Colon (tissue), 2 donors: ENCODE data around the gene FGD5.

Experiments
- FAIRE-seq: peaks from 2 replicates; lab custom pipeline; 2012; peaks lifted over from hg19 to GRCh38; lab: Jason Lieb, UNC
- donor health status: control.
- donor health status: control.

The FGD5 gene

GRCh38 chr3:14827776-14828175, 9.0 kb downstream of the FGD5 start:
- no peak for FAIRE-seq

DNA sequence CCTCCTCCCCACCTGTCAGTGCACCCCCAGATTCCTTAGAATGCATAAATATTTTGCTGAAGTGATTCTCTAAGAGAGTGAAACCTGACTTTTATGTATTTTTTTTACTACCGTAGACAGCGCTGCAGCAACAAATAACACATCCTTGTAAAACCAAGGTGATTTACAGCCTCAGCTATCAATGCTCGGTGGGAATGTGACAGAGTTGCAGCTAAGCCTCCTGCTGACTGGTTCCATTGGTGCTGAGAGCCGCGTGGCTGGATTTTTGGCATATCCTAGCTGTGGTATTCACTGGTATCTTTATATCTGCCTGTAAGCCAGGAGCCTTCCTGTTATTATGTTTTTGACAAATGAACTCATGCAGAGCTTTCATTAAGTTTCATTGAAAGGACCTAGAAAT, 11.0 kb downstream of the FGD5 start:
- FAIRE-seq: no peak

- FAIRE-seq: no peak
Observed at GRCh38 chr3:14831916-14832450, 13.2 kb downstream of the FGD5 start.

DNA sequence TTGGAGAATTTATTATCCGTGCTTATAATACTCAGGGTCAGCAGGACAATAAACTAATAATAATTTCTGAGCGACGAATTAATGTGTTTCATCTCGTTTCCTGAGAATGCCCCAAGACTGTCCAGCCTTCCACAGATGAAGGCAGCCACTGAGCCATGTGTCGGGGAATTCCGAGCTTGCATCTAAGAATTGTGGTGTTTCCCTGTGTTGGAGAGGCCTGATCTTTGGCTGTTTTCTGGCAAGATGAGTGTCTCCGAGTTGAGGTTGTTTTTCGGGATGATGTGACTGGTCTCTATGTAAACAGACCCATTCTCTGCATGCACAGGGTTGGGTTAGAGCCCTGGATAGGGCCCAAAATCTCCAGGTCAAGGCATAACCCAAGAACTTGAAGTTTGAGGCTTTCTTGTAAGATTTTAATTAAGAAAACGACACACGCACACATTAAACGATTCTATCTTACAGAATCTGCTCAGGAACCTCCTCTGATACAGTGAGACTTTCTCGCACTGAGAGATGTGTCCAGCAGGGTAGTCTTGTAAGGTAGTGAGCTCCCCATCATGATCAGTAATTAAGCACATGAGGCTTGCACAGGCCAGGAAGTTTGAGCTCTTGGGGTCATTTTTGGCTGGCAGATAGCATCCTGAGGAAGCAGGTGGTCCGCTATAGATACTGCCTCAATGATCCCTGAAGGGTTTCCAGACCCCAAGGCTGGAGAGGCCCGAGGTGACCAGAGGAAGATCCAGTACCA, 14.4 kb downstream of the FGD5 start:
- FAIRE-seq: no peak

GRCh38 chr3:14834121-14834520, 15.4 kb downstream of the FGD5 start:
- FAIRE-seq: no peak

DNA sequence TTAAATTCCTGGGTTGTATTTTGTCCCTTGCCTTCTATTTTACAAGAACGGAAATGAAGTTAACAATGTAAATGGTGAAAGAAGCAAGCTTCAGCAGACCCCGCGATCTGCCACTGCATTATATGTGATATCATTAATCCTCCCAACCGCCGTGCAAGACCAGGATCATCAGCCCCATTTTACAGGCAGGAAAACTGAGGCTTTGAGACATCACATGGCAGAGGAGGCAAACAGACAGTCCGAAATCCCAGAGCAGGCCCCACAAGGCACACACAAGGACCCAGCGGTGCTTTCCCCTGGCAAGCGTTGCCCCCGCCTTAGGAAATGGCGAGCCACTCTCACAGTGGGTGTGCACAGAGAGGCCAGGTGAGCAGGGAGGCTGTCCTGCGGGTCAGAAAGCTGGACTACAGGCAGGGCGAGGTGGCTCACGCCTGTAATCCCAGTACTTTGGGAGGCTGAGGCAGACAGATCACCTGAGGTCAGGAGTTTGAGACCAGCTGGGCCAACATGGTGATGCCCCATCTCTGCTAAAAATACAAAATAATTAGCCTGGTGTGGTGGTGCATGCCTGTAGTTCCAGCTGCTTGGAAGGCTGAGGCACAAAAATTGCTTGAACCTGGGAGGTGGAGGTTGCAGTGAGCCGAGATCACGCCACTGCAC, 16.2 kb downstream of the FGD5 start:
- FAIRE-seq: no peak

DNA sequence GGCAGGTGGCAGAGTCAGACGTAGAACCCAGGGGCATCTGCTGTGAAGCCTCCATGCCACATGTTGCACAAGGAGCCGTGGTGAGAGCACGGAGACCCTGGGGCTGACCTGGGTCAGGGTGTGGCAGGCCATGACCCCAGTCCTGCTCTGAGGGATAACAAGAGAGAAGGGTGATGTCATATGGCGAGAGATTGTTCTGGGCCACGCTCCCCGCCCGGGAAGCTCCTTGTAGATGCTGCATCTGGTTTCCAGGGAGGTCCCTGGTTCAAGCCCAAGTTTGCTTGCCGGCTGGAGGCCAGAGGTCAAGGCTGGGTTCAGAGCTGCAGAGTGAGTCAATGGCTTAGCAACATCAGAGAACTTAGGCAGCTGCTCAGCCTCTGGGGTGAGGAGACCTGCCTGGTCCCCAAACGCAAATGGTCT, 17.3 kb downstream of the FGD5 start:
- no peak for FAIRE-seq

DNA sequence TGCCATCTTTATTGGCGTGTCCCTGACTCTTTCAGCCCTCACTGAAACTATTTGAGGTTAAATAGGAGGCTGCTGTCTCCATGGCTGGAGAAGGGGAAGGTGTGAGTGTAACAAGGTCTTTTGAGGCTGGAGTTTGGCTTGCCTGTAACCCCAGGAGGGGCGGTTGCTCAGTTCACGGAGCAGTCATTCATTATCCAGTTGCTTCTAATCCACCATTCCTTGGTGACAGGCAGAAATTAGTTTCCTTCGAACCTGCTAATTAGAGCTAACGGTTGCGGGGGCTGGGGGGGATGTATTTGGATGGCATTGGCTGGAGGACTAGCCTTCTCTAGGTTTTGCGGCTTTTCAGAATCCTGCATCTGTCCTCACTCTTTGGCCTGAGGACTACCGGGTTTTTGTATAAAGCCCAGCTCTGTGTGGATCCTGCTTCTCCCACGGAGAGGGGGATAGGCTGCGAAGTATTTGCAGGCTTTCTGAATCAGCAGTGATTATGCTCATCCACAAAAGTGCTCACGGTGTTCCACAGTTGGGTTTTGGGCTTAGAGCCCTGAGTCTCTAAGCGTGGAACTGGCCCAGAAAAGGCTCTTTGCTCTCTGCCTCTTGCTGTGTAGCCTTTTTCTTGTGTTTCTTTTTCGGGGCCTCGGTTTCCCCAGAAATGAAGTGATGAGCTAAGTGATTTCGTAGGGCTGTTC, 18.6 kb downstream of the FGD5 start:
- FAIRE-seq: no peak

DNA sequence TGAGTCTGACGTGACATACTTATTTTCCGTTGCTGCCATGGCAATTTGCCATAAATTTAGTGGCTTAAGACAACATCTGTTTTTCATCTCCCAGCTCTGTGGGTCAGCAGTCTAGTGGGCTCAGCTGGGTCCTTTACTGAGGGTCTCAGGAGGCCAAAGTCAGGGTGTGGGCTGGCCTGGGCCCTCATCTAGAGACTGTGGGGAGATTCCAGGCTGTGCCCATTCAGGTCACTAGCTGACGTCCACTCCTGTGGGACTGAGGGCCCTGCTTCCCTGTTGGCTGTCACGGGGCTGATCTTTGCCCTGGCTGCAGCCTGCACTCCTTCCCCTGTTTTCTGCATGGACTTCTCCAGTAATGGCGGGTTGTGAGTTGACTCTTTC, 19.1 kb downstream of the FGD5 start:
- no peak for FAIRE-seq

GRCh38 chr3:14839236-14839635, 20.5 kb downstream of the FGD5 start:
- FAIRE-seq: no peak

DNA sequence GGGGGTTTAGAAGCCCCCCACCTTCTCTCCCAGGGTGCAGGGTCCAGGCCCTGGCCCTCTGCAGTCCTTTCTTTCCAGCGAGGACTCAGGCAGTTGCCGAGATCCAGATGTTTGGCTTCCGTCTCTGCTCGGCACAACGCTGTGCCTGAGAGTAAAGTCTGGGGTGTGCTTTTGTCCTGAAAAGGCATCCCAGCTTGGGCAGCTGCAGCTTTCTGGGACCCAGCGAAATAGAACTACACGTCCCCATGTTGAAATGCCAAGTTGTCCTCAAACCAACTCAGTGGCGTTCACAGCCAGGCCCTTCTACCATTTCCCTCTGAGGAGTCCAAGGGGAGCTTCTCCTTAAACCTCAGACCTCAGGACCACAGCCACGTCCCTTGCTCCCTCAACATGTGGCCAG, 23.1 kb downstream of the FGD5 start:
- no peak for FAIRE-seq

DNA sequence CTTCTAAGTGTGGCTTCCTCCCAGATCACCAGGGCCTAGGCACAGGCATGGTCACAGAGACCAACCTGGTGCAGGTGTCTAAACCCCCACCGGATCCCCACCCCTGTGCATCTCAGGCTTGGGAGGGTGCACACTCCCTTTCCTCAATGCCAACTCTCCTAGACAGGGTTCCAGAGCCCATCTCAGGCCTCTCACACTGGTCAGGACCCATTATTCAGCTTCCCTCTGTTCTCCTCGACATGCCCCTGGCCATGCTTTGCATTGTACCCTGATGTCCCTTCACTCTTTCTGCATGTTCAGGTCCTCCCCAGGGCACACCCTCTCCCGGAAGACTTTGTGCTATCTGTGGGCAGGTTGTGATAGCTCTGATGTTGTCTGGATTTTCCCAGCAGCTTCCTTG, 23.5 kb downstream of the FGD5 start:
- no peak for FAIRE-seq

GRCh38 chr3:14843321-14843720, 24.6 kb downstream of the FGD5 start:
- no peak for FAIRE-seq

DNA sequence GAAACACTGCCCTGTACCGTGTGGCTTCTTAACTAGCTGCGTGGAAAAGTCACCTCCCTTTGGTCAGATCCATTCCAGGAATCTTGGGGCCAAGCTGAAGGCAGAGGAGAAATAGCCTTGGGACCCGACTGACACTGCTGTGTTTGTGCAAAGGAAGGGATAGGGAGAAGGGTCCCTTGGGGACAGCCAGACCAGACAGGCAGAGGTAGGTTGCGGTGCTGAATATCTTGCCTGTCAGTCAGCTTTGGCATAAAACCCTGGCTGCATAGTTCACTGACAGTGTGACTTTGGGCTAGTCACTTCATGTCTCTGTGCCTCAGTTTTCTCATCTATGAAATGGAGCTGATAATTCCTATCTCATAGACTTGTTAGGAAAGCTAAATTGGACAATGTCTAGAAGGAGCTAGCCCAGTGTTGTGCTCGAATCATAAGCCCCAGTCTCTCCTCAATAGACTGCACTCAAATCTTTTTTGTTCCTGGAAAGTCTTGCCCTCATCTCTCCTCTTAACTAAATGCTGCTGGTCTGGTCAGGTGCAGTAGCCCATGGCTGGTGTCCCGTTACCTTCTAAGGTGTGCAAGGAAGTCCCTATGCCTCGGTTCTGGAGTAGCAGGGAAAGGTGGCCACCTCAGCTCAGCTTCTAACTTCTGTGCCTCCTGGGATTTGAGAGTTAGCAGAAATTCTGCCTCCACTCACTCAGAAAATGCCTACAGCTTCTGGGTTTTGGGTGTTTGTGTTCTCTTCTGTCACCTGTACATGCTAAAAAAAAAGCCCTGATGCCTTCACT, 25.8 kb downstream of the FGD5 start:
- FAIRE-seq: no peak

DNA sequence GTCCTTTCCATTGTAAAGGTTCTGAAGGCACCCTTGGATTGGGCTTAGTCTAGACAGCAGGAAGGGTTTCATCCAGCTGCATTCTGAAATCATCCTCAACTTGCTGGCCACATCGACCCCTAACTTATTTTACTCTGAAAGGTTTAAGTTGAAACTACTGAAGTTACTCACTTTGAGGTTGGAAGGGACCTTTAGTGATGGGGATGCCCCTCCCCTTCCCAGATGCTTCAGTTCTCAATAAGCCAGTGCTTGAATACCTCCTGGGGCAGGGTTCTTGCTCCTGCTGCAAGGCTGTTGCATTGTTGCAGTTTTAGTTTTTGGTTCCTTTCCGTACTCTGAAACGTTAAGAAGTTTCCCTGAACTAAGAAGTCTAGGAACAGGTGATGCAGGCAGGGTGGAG, 26.4 kb downstream of the FGD5 start:
- no peak for FAIRE-seq

GRCh38 chr3:14845826-14846225, 27.1 kb downstream of the FGD5 start:
- no peak for FAIRE-seq

DNA sequence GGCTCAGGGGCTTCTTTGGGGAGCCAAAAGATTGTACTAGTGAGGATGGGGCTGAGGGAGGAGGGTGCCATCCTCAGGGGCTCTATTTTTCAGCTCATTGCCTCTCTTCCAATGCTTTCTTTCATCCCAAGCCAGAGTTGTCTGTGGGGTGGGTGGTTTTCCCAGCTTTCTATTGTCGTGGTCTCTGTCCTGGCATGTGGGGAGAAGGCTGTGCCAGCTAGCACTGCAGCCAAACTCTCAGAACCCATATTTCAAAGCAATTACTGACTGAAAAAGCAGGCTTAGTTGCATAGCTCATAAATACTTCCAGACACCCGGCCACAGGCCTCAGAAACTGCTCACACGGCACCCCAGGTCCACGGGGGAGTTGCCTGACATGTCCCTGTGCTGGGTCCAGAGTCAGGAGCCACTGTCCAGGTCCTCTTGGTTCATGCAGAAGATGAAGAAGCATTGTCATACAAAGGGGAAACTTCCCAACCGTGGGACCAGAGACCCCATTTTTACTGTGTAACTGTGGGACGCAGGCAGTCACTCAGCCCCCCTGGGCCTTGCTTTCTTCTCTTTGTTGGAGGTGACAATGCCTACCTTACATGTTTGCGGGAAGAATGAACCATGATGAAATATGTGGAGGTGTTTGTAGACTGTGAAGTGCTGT, 27.6 kb downstream of the FGD5 start:
- no peak for FAIRE-seq

- no peak for FAIRE-seq
Observed at GRCh38 chr3:14847613-14848541, 29.1 kb downstream of the FGD5 start.

- FAIRE-seq: no peak
Observed at GRCh38 chr3:14848906-14849305, 30.1 kb downstream of the FGD5 start.

DNA sequence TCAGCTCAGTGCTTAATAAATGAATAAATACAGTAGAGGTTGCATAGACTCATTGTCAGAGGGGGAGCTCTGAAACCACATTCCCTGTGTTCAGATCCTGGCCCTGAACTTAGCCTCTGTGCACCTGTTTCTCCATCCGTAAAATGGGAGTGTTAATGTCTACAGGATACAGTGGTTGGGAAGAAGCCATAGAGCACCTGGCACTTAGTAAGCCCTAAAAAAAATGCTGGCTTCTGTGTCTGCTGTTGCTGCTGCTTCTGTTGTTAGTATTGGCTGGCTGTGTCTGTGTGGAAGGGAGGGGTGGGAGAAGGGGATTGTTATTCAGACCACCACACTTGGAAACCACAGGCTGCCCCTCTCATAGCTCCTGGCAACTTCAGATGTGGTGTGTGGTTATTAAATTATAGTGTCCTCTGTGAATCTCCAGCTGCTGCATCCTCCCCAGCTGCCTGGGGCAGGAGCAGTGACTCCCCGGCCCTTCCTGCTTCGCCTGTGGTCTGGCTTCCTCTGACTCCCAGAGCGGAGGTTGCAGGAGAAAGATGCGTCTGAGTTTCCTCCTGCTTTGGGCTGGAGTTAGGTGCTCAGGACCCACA, 31.0 kb downstream of the FGD5 start:
- FAIRE-seq: no peak
